GM18873 (cell line): ENCODE data around the gene HSD17B4.
"Not testable (repeated sequence)": the region's sequence is repeated elsewhere in the genome, so short reads cannot be mapped to it uniquely, and the experiment has no call there.

Source experiments
- ATAC-seq: cut with Tn5 transposase; IDR thresholded peaks from one replicate; pipeline ENCODE4 v1.9.1; 2021; ENCODE audit warnings: mild to moderate bottlenecking, moderate library complexity, moderate number of reproducible peaks; ENCODE audit not compliant: unreplicated experiment, low FRiP score

Gene HSD17B4

DNA sequence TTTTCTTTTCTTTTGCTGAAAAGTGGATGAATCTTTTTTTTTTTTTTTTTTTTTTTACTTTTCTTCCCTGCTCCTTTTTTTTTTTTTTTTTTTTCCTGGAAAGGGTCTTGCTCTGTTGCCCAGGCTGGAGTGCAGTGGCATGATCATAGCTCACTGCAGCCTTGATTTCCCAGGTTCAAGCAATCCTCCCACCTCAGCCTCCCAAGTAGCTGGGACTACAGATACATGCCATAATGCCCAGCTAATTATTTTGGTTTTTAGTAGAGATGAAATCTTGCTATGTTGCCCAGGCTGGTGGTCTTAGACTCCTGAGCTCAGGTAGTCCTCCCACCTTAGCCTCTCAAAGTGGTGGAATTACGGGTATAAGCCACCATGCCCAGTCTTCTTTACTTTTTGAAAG, 20.9 kb downstream of the HSD17B4 start:
- ATAC-seq: no peak

DNA sequence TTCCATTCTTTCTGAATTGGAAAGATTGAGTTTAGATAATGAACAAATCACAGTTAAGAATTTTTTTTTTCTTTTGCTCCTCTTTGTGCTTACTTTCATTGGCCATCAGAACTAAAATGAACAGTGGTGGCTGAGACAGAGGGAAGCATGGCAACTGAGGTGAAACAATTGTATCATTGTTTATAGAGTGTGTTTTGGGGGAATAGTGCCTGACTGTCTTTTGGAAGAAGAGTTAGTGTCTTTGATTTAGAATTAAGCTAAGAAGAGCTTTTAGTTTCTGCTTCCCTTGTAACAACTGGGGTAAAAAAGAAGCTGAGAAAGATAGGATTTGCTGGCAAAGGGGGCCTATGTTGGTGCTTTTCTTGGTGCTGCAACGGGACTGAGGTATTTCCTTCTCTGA, 24.0 kb downstream of the HSD17B4 start:
- no peak for ATAC-seq

DNA sequence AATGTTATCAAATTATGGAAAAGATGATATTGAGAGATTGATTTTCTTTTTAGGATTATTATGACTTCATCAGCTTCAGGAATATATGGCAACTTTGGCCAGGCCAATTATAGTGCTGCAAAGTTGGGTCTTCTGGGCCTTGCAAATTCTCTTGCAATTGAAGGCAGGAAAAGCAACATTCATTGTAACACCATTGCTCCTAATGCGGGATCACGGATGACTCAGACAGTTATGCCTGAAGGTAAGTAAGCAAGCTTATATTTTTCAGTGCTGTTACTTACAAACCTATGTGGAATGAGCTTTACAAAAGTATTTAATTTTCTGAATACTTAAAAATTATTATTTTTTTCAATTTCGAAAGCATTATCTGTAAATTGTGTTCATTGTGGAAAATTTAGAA, 26.5 kb downstream of the HSD17B4 start:
- ATAC-seq: no peak

DNA sequence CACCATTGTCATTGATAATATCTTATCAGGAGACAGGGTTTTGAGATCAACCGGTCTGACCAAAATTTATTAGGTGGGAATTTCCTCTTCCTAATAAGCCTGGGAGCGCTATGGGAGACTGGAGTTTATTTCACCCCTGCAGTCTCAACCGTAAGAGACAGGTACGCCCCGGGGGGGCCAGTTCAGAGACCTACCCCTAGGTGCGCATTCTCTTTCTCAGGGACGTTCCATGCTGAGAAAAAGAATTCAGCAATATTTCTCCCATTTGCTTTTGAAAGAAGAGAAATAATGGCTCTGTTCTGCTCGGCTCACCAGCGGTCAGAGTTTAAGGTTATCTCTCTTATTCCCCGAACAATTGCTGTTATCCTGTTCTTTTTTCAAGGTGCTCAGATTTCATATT, 28.3 kb downstream of the HSD17B4 start:
- ATAC-seq: not testable (repeated sequence)

DNA sequence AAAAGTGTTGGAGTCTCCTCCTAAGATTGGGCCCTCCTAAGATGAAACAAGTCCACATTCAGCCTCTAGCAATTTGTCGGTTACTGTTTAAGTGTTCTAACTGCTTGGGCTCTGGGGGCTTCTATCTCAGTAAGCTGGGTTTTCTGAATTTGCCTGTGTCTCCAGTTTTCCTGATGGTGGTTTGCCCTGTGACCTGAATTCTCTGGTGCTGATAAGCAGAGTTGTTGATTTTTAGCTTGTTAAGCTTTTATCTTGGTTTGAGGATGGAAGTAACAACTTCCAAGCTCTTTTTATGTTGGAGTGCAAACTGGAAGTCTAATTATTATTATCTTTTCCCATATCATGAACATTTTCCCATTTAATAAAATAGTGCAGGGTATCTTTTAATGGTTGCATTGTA, 30.9 kb downstream of the HSD17B4 start:
- no peak for ATAC-seq

- no peak for ATAC-seq
Observed at GRCh38 chr5:119484884-119485283, 32.6 kb downstream of the HSD17B4 start.

GRCh38 chr5:119501671-119502179, 49.4 kb downstream of the HSD17B4 start:
- no peak for ATAC-seq

DNA sequence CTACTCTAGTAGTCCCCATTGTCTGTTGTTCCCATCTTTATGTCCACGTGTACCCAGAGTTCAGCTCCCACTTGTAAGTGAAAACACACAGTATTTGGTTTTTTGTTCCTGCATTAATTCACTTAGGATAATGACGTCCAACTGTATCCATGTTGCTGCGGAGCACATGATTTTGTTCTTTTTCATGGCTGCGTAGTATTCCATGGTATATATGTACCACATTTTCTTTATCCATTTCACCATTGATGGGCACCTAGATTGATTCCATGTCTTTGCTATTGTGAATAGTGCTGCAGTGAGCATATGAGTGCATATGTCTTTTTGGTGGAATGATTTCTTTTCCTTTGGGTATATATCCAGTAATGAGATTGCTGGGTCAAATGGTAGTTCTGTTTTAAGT, 51.6 kb downstream of the HSD17B4 start:
- ATAC-seq: not testable (repeated sequence)

DNA sequence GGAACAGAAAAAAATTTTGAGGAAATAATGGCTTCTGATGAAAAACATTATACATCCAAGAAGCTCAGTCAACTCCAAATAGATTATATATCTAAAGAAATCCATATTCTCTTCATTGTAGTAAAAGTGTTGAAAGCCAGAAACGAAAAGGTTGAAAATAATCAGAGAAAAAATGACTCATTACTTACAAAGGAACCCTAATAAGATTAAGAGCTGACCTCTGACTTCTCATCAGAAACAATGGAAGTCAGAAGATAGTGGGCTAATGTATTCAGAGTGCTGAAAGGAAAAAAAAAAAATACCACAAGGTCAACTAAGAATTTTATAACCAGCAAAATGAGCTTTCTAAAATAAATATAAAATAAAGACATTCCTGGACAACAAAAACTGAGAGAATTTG, 60.0 kb downstream of the HSD17B4 start:
- no peak for ATAC-seq

DNA sequence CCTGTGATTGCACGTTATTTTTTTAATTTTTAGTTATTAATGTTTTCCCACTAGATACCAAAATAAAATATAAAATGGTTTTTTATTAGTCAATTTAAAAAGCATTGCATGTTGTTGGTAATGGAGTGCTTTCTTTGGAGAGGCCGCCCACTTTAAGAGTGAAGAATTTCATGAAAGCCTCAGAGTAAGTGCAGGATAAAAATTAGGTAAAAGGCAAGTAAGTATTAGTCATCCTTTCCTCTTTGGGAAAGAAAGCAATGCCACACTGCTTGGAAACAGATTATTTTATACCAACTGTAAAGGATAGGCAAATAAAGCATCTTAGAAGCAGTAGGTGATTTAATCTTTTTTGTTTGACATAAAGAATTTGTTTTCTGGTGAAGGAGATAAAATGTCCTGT, 62.9 kb downstream of the HSD17B4 start:
- no peak for ATAC-seq

GRCh38 chr5:119517115-119517514, 64.8 kb downstream of the HSD17B4 start:
- not testable (repeated sequence) for ATAC-seq

- ATAC-seq: no peak
Observed at GRCh38 chr5:119521232-119521631, 68.9 kb downstream of the HSD17B4 start.

DNA sequence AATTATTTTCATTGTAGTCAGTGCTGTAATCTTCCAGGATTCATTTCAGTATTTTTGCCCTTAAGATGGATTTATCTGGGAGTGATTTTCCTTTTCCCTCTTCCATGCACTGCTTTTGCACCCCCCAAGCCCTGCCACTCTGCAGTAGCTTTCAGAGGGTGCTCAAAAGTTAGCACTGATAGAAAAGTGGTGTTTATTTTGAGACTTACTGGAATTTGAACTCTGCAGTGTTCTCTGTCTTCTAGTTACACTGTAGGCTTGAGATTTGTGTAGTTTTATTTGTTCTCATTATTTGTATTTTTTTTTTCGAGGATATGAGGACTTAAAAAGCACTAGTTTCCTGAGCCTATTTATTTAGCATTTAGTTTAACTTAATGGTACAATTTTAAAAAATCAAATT, 70.5 kb downstream of the HSD17B4 start:
- ATAC-seq: no peak

DNA sequence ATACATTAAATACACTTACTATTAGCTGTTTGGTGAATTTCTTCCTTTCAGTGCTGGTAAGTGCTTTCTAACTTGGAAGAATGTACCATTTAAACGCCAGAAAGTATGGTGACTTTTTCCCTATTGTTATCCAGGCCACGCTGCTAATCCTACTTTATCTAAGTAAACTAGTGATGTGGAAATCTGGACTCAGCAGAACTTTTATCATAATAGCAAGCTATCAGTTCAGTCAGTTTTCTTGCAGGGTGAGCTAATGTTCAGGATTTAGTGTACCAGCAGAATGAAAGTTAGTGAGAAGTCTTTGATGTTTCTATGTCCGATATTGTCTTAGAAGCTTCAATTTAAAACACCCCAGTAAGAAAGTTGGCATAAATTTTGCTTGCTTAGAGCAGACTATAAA, 72.2 kb downstream of the HSD17B4 start:
- no peak for ATAC-seq

- no peak for ATAC-seq
Observed at GRCh38 chr5:119527351-119527750, 75.1 kb downstream of the HSD17B4 start.

- no peak for ATAC-seq
Observed at GRCh38 chr5:119529811-119530210, 77.5 kb downstream of the HSD17B4 start.

DNA sequence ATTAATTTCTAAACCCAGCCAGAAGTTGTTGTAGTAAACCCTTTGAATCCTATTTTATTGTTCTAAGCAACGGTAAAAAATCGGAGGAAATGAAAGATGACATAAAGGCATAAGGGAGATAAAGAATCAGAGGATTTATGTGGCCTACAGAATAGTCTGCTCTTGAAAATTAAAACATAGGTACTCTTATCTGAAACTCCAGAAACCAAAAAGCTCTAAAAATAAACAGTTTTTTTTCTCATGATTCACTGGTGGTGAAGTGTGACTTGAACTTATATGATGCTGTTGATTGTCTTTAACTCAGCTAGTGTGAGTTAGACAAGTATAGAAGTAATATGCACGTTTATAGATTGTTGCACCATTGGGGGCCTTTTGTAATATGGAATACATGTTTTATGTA, 80.3 kb downstream of the HSD17B4 start:
- ATAC-seq: no peak

DNA sequence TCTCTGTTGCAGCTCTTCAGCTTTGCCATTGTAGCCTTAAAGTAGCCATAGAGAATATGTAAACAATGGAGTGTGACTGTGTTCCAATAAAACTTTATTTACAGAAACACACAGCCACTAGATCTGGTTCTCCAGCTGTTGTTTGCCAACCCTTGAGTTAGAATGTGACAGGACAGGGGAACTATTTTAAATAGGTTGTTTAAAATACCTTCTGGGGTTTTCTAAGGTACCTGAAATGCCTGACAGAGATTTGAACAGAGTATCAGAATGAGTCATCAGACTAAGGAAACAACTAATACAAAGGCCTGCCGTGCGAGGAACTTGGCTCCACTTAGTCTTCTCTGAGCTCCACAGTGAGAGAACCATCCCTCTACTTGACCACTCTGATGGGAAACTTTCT, 85.4 kb downstream of the HSD17B4 start:
- peak; percentile 100 for ATAC-seq

- ATAC-seq: no peak
Observed at GRCh38 chr5:119541716-119542115, 89.4 kb downstream of the HSD17B4 start.

GRCh38 chr5:119551819-119552218, 99.5 kb downstream of the HSD17B4 start:
- no peak for ATAC-seq

- ATAC-seq: no peak
Observed at GRCh38 chr5:119554597-119554996, 102.3 kb downstream of the HSD17B4 start.

DNA sequence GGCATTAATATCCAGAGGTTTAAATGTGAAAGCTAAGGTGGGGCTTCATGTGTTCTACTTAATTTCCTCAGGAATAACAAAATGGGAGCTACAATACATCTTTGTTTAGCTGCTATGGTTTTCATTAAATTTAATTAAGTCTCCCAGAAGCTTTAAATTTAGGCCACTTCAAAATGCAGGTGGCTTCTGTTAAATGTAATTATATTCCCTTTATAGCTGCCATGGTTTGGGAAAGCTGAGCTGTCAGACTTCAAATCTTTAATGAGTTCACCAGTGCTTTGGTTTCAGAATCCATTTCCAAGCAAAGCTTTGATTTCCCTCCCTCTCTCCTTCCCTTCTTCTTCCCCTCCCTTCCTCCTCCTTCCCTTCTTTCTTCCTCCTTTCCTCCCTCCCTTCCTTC, 118.6 kb downstream of the HSD17B4 start:
- ATAC-seq: no peak

DNA sequence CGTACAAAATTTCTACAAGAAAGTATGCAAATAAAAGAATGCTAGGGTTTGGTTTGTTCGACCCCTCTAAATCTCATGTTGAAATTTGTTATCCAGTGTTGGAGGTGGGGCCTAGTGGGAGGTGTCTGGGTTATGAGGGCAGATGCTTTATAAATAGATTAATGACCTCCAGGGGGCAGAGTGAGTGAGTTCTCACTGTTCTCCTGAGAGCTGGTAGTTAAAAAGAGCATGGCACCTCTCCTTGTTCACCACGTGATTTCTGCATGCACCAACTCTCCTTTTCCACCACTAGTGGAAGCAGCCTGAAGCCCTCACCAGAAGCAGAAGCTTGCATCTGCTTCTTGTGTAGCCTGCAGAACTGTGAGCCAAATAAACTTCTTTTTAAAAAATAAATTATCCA, 126.6 kb downstream of the HSD17B4 start:
- ATAC-seq: peak; percentile 52
